GM23338 (cell line): Measurements from ENCODE around the gene IMMP2L.

Experiments used
- CREB1 ChIP-seq: fragments of 250-450 bp; sonication (Bioruptor Pico); IDR thresholded peaks from 2 replicates; pipeline ENCODE4 v1.5.0; 2020; ENCODE audit warnings: low read depth, mild to moderate bottlenecking, moderate library complexity
- CTCF ChIP-seq, 2 experiments: fragments of 200-600 bp in 1 of 2; sonication (generic) in 1 of 2; conservative IDR thresholded peaks; 2 replicates each; pipeline versions ENCODE4 v1.5.1 to v1.6.1; 2016 to 2017; ENCODE audit warnings: antibody characterized with exemption in 2 of 2, low read depth in 2 of 2, mild to moderate bottlenecking in 2 of 2, moderate library complexity in 1 of 2
- ETS1 ChIP-seq: IDR thresholded peaks from 2 replicates; pipeline ENCODE4 v1.6.1; 2016; ENCODE audit warnings: antibody characterized with exemption
- EZH2 ChIP-seq: fragments of 200-600 bp; sonication (generic); IDR thresholded peaks from one replicate; pipeline ENCODE4 v1.8.0; 2017; ENCODE audit warnings: antibody characterized with exemption, mild to moderate bottlenecking, low read depth; ENCODE audit not compliant: unreplicated experiment
- EZH2phosphoT487 ChIP-seq: fragments of 200-600 bp; sonication (generic); IDR thresholded peaks from one replicate; pipeline ENCODE4 v1.8.1; 2018; ENCODE audit warnings: antibody characterized with exemption; ENCODE audit not compliant: unreplicated experiment
- JUNB ChIP-seq: IDR thresholded peaks from one replicate; pipeline ENCODE4 v1.6.1; 2016; ENCODE audit warnings: antibody characterized with exemption; ENCODE audit not compliant: unreplicated experiment
- NANOG ChIP-seq: IDR thresholded peaks from 2 replicates; pipeline ENCODE4 v1.6.1; 2016; ENCODE audit warnings: antibody characterized with exemption, borderline replicate concordance
- POLR2AphosphoS5 ChIP-seq: IDR thresholded peaks from 2 replicates; pipeline ENCODE4 v1.6.1; 2016; ENCODE audit warnings: antibody characterized with exemption, low read depth
- ZNF114 ChIP-seq: fragments of 250-450 bp; sonication (Bioruptor Pico); IDR thresholded peaks from 2 replicates; pipeline ENCODE4 v1.5.0; 2020; ENCODE audit warnings: mild to moderate bottlenecking, moderate library complexity
- ZNF331 ChIP-seq: fragments of 250-450 bp; sonication (Bioruptor Pico); IDR thresholded peaks from 2 replicates; pipeline ENCODE4 v1.5.0; 2020; ENCODE audit warnings: low read depth, mild to moderate bottlenecking, moderate library complexity
- ZNF462 ChIP-seq: fragments of 250-450 bp; sonication (Bioruptor Pico); IDR thresholded peaks from 2 replicates; pipeline ENCODE4 v1.5.0; 2020; ENCODE audit warnings: mild to moderate bottlenecking, moderate library complexity
- TF ChIP-seq, protein P1 (sequence below): IDR thresholded peaks from one replicate; pipeline ENCODE4 v1.6.1; 2018; ENCODE audit warnings: antibody characterized with exemption; ENCODE audit not compliant: unreplicated experiment

DNA sequence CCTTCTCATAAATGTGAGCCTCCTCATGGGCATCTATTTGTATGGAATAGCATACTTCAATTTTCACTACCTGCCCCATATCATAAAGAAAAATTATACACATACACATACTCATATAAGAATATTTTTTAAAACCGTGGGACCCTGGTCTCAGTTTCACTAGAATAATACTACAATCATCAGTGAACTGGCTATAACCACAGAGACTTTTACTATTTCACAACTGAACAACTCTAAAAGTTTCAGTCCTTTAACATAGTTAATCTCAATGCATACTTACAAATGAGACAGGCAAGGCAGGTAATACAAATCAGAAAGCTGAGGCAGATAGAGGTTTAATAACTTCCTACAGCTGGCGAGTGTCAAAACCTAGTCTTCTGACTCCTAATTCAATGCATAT is 388.3 kb downstream of the IMMP2L start:
- TF ChIP-seq ZNF331 (CRISPR knock-in tag), result no peak
- TF ChIP-seq ZNF114, result no peak
- no peak for TF ChIP-seq CTCF (conservative IDR thresholded peaks at IDR 0.05; ENCODE audit: low read depth in 2 of 2)
- no peak for TF ChIP-seq EZH2phosphoT487
- no peak for TF ChIP-seq EZH2
- no peak for TF ChIP-seq POLR2AphosphoS5
- TF ChIP-seq, protein P1, sequence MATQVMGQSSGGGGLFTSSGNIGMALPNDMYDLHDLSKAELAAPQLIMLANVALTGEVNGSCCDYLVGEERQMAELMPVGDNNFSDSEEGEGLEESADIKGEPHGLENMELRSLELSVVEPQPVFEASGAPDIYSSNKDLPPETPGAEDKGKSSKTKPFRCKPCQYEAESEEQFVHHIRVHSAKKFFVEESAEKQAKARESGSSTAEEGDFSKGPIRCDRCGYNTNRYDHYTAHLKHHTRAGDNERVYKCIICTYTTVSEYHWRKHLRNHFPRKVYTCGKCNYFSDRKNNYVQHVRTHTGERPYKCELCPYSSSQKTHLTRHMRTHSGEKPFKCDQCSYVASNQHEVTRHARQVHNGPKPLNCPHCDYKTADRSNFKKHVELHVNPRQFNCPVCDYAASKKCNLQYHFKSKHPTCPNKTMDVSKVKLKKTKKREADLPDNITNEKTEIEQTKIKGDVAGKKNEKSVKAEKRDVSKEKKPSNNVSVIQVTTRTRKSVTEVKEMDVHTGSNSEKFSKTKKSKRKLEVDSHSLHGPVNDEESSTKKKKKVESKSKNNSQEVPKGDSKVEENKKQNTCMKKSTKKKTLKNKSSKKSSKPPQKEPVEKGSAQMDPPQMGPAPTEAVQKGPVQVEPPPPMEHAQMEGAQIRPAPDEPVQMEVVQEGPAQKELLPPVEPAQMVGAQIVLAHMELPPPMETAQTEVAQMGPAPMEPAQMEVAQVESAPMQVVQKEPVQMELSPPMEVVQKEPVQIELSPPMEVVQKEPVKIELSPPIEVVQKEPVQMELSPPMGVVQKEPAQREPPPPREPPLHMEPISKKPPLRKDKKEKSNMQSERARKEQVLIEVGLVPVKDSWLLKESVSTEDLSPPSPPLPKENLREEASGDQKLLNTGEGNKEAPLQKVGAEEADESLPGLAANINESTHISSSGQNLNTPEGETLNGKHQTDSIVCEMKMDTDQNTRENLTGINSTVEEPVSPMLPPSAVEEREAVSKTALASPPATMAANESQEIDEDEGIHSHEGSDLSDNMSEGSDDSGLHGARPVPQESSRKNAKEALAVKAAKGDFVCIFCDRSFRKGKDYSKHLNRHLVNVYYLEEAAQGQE, result no peak
- no peak for TF ChIP-seq JUNB
- TF ChIP-seq NANOG, result no peak
- no peak for TF ChIP-seq CREB1 (CRISPR knock-in tag)
- TF ChIP-seq ZNF462 (CRISPR knock-in tag), result no peak
- no peak for TF ChIP-seq ETS1
